Stimulated activated CD8-positive, alpha-beta memory T cell treated with anti-CD3 and anti-CD28 coated beads, Interleukin-2, amount 100 ng/mL, for 48 hours (primary cell): Measurements from ENCODE around the gene C1QL4.
"Not testable (repeated sequence)": the region's sequence is repeated elsewhere in the genome, so short reads cannot be mapped to it uniquely, and the experiment has no call there.

ENCODE experiments used
- DNase-seq, 2 donors: peaks; one replicate each; pipeline ENCODE4 v3.0.0-alpha.2; 2020; ENCODE audit warnings: low read depth in 2 of 2

C1QL4 gene

GRCh38 chr12:49301760-49302159, 35.2 kb downstream of the C1QL4 start:
- DNase-seq, result no peak

GRCh38 chr12:49298160-49298559, 38.8 kb downstream of the C1QL4 start:
- no peak for DNase-seq

GRCh38 chr12:49297695-49298060, 39.3 kb downstream of the C1QL4 start:
- no peak for DNase-seq

- DNase-seq, result peak in 1 of 2 donors; percentile 43
Observed at GRCh38 chr12:49296836-49297694, 39.9 kb downstream of the C1QL4 start.

- peak; percentile 62 to 68 for DNase-seq
Observed at GRCh38 chr12:49296034-49296835, 40.8 kb downstream of the C1QL4 start.

GRCh38 chr12:49295082-49295936, 41.7 kb downstream of the C1QL4 start, which contains the start of gene PRPH:
Gene PRPH (plus strand): TSS chr12:49295147. CDS start chr12:49295201, 54 bp downstream.
- DNase-seq, result no peak

- no peak for DNase-seq
Observed at GRCh38 chr12:49294804-49295081, 42.2 kb downstream of the C1QL4 start.

- no peak for DNase-seq
Observed at GRCh38 chr12:49294086-49294803, 42.7 kb downstream of the C1QL4 start.

GRCh38 chr12:49293056-49293956, 43.7 kb downstream of the C1QL4 start:
- no peak for DNase-seq

GRCh38 chr12:49292729-49293055, 44.3 kb downstream of the C1QL4 start:
- no peak for DNase-seq

GRCh38 chr12:49288922-49289555, 47.9 kb downstream of the C1QL4 start:
- DNase-seq, result no peak

GRCh38 chr12:49288412-49288853, 48.6 kb downstream of the C1QL4 start:
- DNase-seq, result peak in 1 of 2 donors; percentile 56

- DNase-seq, result no peak
Observed at GRCh38 chr12:49287876-49288275, 49.1 kb downstream of the C1QL4 start.

- no peak for DNase-seq
Observed at GRCh38 chr12:49284672-49285071, 52.3 kb downstream of the C1QL4 start.

- DNase-seq, result no peak
Observed at GRCh38 chr12:49283541-49284429, 53.2 kb downstream of the C1QL4 start.

GRCh38 chr12:49282740-49283375, 54.1 kb downstream of the C1QL4 start:
- DNase-seq, result not testable (repeated sequence)
